K562 (cell line): ENCODE results near the gene ETV4. TPM values are rescaled to one million over a fixed set of nuclear protein-coding genes. Genes with fewer than 3 reads are reported as not detected.

Experiments used
- ARID1B ChIP-seq: fragments of 450-650 bp; IDR thresholded peaks from 2 replicates; pipeline ENCODE4 v1.6.1; 2016; ENCODE audit warnings: antibody characterized with exemption, mild to moderate bottlenecking, inconsistent platforms
- DMBX1 ChIP-seq: fragments of 250-450 bp; sonication (Bioruptor Pico); IDR thresholded peaks from 2 replicates; pipeline ENCODE4 v1.8.0; 2022; ENCODE audit warnings: inconsistent platforms, mild to moderate bottlenecking, moderate library complexity, borderline replicate concordance
- EP400 ChIP-seq: fragments of 450-650 bp; IDR thresholded peaks from 2 replicates; pipeline ENCODE4 v1.6.1; 2017; ENCODE audit warnings: antibody characterized with exemption, mild to moderate bottlenecking, moderate library complexity
- HDGF ChIP-seq: fragments of 450-650 bp; IDR thresholded peaks from 2 replicates; pipeline ENCODE4 v1.6.1; 2016
- KLF16 ChIP-seq: IDR thresholded peaks from 2 replicates; pipeline ENCODE4 v1.6.1; 2016; ENCODE audit warnings: antibody characterized with exemption
- L3MBTL2 ChIP-seq: fragments of 450-650 bp; IDR thresholded peaks from 2 replicates; pipeline ENCODE4 v1.6.1; 2016; ENCODE audit warnings: mild to moderate bottlenecking, moderate library complexity
- RAD51 ChIP-seq: fragments of 450-650 bp; IDR thresholded peaks from 2 replicates; pipeline ENCODE4 v1.7.1; 2016; ENCODE audit warnings: low read depth, mild to moderate bottlenecking, borderline replicate concordance
- SMAD4 ChIP-seq: fragments of 250-450 bp; sonication (Bioruptor Pico); conservative IDR thresholded peaks from 2 replicates; pipeline ENCODE4 v1.8.0; 2021; ENCODE audit warnings: inconsistent platforms, mild to moderate bottlenecking, moderate library complexity
- ZNF584 ChIP-seq: fragments of 200-800 bp; sonication (Bioruptor generic); IDR thresholded peaks from 2 replicates; pipeline ENCODE4 v1.6.1; 2016; ENCODE audit warnings: low read depth, mild to moderate bottlenecking, missing genetic modification characterization, missing compliant biosample characterization
- ZNF589 ChIP-seq: fragments of 200-800 bp; sonication (Bioruptor generic); IDR thresholded peaks from 2 replicates; pipeline ENCODE4 v1.6.1; 2016; ENCODE audit warnings: low read depth, missing genetic modification characterization, missing compliant biosample characterization
- ZNF644 ChIP-seq: fragments of 200-800 bp; sonication (Bioruptor generic); IDR thresholded peaks from 2 replicates; pipeline ENCODE4 v1.6.1; 2016; ENCODE audit warnings: low read depth, missing genetic modification characterization, missing compliant biosample characterization
- ZNF76 ChIP-seq: fragments of 250-450 bp; sonication (Bioruptor Pico); IDR thresholded peaks from 2 replicates; pipeline ENCODE4 v1.4.0; 2020; ENCODE audit warnings: mild to moderate bottlenecking, moderate library complexity, borderline replicate concordance
- ZSCAN32 ChIP-seq: fragments of 450-650 bp; formaldehyde crosslinking; IDR thresholded peaks from 2 replicates; pipeline ENCODE4 v1.4.0; 2020; ENCODE audit warnings: mild to moderate bottlenecking, moderate library complexity
- polyA plus RNA-seq, 8 experiments: library from polyadenylated mRNA; depleted of rRNA in 4 of 8; stranded (reverse) in 5 of 8; unstranded in 3 of 8; fragments of >200 nt; fragmentation: Nextera tagmentation in 2 of 8; fragmentation: Illumina TruSeq in 1 of 8; extraction: Ambion mirVana in 2 of 8; extraction: Trizol in 1 of 8; gene quantifications; 2 replicates each; pipeline versions ENCODE4 v1.2.1 to v1.2.3, GENCODE V29; 2011 to 2014; ENCODE audit warnings: inconsistent platforms in 1 of 8, missing spikeins in 1 of 8
- total RNA-seq, 7 experiments: library from RNA; depleted of rRNA in 6 of 7; stranded (reverse); fragments of >200 nt in 6 of 7; fragmentation: Illumina TruSeq in 2 of 7; extraction: Trizol in 2 of 7; gene quantifications; 2 replicates each; pipeline versions ENCODE4 v1.2.1 to v1.2.3, GENCODE V29; 2011 to 2021; ENCODE audit warnings: low replicate concordance in 1 of 7
- TF ChIP-seq, protein P1 (sequence below): fragments of 450-650 bp; IDR thresholded peaks from 2 replicates; pipeline ENCODE4 v1.6.1; 2016; ENCODE audit warnings: mild to moderate bottlenecking, moderate library complexity
- TF ChIP-seq, protein P2 (sequence below): sonication (generic); formaldehyde crosslinking; IDR thresholded peaks from 2 replicates; pipeline ENCODE4 v1.9.0; 2022; ENCODE audit warnings: mild to moderate bottlenecking, missing genetic modification reagents
- TF ChIP-seq, protein P3 (sequence below), 2 experiments: fragments of 450-650 bp; conservative IDR thresholded peaks; 2 replicates each; pipeline ENCODE4 v1.6.1; 2017; ENCODE audit warnings: mild to moderate bottlenecking in 2 of 2, moderate library complexity in 2 of 2

ETV4 gene
- total and polyA plus RNA-seq, 9 of the 15 experiments (the other 6 are each of a cell fraction or from before 2014, with no cell fraction given), result 5.5 to 66.3 (median 28.2) TPM

DNA sequence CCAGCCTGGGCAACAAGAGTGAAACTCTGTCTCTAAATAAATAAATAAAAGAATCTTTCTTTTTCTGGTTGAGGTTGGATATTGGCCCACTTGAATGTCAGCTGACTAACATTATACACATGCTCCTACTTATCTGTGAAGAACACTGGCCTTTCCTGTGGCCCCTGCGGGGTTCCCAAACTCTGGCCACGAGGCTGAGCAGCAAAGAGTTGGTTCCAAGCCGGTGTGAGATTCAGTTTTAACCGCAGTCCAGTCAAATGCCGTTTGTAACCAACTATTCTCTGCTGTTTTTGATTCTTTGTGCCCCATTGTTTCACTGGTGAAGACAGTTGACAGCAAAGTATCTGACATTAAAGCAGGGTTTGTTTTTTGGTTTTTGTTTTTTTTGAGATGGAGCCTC lies 11.2 kb downstream of the ETV4 start (continued):
- TF ChIP-seq, protein P1, sequence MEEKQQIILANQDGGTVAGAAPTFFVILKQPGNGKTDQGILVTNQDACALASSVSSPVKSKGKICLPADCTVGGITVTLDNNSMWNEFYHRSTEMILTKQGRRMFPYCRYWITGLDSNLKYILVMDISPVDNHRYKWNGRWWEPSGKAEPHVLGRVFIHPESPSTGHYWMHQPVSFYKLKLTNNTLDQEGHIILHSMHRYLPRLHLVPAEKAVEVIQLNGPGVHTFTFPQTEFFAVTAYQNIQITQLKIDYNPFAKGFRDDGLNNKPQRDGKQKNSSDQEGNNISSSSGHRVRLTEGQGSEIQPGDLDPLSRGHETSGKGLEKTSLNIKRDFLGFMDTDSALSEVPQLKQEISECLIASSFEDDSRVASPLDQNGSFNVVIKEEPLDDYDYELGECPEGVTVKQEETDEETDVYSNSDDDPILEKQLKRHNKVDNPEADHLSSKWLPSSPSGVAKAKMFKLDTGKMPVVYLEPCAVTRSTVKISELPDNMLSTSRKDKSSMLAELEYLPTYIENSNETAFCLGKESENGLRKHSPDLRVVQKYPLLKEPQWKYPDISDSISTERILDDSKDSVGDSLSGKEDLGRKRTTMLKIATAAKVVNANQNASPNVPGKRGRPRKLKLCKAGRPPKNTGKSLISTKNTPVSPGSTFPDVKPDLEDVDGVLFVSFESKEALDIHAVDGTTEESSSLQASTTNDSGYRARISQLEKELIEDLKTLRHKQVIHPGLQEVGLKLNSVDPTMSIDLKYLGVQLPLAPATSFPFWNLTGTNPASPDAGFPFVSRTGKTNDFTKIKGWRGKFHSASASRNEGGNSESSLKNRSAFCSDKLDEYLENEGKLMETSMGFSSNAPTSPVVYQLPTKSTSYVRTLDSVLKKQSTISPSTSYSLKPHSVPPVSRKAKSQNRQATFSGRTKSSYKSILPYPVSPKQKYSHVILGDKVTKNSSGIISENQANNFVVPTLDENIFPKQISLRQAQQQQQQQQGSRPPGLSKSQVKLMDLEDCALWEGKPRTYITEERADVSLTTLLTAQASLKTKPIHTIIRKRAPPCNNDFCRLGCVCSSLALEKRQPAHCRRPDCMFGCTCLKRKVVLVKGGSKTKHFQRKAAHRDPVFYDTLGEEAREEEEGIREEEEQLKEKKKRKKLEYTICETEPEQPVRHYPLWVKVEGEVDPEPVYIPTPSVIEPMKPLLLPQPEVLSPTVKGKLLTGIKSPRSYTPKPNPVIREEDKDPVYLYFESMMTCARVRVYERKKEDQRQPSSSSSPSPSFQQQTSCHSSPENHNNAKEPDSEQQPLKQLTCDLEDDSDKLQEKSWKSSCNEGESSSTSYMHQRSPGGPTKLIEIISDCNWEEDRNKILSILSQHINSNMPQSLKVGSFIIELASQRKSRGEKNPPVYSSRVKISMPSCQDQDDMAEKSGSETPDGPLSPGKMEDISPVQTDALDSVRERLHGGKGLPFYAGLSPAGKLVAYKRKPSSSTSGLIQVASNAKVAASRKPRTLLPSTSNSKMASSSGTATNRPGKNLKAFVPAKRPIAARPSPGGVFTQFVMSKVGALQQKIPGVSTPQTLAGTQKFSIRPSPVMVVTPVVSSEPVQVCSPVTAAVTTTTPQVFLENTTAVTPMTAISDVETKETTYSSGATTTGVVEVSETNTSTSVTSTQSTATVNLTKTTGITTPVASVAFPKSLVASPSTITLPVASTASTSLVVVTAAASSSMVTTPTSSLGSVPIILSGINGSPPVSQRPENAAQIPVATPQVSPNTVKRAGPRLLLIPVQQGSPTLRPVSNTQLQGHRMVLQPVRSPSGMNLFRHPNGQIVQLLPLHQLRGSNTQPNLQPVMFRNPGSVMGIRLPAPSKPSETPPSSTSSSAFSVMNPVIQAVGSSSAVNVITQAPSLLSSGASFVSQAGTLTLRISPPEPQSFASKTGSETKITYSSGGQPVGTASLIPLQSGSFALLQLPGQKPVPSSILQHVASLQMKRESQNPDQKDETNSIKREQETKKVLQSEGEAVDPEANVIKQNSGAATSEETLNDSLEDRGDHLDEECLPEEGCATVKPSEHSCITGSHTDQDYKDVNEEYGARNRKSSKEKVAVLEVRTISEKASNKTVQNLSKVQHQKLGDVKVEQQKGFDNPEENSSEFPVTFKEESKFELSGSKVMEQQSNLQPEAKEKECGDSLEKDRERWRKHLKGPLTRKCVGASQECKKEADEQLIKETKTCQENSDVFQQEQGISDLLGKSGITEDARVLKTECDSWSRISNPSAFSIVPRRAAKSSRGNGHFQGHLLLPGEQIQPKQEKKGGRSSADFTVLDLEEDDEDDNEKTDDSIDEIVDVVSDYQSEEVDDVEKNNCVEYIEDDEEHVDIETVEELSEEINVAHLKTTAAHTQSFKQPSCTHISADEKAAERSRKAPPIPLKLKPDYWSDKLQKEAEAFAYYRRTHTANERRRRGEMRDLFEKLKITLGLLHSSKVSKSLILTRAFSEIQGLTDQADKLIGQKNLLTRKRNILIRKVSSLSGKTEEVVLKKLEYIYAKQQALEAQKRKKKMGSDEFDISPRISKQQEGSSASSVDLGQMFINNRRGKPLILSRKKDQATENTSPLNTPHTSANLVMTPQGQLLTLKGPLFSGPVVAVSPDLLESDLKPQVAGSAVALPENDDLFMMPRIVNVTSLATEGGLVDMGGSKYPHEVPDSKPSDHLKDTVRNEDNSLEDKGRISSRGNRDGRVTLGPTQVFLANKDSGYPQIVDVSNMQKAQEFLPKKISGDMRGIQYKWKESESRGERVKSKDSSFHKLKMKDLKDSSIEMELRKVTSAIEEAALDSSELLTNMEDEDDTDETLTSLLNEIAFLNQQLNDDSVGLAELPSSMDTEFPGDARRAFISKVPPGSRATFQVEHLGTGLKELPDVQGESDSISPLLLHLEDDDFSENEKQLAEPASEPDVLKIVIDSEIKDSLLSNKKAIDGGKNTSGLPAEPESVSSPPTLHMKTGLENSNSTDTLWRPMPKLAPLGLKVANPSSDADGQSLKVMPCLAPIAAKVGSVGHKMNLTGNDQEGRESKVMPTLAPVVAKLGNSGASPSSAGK, result peak; percentile 76
- TF ChIP-seq HDGF (no peak), KLF16 (no peak), ZSCAN32 (CRISPR knock-in tag) (no peak), EP400 (no peak), RAD51 (peak; percentile 29; the same call in 1 of the 2 replicates), ZNF584 (peak; percentile 70; the same call in 1 of the 2 replicates), ARID1B (peak; percentile 31; the same call in 1 of the 2 replicates), ZNF76 (no peak), DMBX1 (CRISPR knock-in tag) (0 out of 2 replicates have a peak, but pooled peaks have one; percentile 41), ZNF589 (peak; percentile 57; the same call in 1 of the 2 replicates), SMAD4 (0 out of 2 replicates have a peak, but pooled peaks have one; percentile 28), ZNF644 (tag) (0 out of 2 replicates have a peak, but pooled peaks have one; percentile 13), L3MBTL2 (peak; percentile 87)
- TF ChIP-seq, protein P2, sequence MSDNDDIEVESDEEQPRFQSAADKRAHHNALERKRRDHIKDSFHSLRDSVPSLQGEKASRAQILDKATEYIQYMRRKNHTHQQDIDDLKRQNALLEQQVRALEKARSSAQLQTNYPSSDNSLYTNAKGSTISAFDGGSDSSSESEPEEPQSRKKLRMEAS (CRISPR knock-in tag), result peak; percentile 50; the same call in 1 of the 2 replicates
- TF ChIP-seq, protein P3, sequence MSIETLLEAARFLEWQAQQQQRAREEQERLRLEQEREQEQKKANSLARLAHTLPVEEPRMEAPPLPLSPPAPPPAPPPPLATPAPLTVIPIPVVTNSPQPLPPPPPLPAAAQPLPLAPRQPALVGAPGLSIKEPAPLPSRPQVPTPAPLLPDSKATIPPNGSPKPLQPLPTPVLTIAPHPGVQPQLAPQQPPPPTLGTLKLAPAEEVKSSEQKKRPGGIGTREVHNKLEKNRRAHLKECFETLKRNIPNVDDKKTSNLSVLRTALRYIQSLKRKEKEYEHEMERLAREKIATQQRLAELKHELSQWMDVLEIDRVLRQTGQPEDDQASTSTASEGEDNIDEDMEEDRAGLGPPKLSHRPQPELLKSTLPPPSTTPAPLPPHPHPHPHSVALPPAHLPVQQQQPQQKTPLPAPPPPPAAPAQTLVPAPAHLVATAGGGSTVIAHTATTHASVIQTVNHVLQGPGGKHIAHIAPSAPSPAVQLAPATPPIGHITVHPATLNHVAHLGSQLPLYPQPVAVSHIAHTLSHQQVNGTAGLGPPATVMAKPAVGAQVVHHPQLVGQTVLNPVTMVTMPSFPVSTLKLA (conservative IDR thresholded peaks at IDR 0.05), result peak in 1 of 2 experiments; percentile 23; a peak in 1 of 4 replicates
